Hepatocyte (in vitro differentiated cells): ENCODE data around the gene PRR12.

ENCODE experiments used
- EZH2 ChIP-seq: fragments of 200-600 bp; sonication (generic); IDR thresholded peaks from 2 replicates; pipeline ENCODE4 v1.6.1; 2016; ENCODE audit warnings: antibody characterized with exemption, mild to moderate bottlenecking, borderline replicate concordance
- TF ChIP-seq, protein P1 (sequence below): fragments of 200-600 bp; sonication (generic); IDR thresholded peaks from 2 replicates; pipeline ENCODE4 v1.5.1; 2016; ENCODE audit warnings: antibody characterized with exemption, mild to moderate bottlenecking; ENCODE audit not compliant: poor library complexity

GRCh38 chr19:49596954-49597702, 6.1 kb downstream of the PRR12 start:
- TF ChIP-seq EZH2, result no peak
- TF ChIP-seq, protein P1, sequence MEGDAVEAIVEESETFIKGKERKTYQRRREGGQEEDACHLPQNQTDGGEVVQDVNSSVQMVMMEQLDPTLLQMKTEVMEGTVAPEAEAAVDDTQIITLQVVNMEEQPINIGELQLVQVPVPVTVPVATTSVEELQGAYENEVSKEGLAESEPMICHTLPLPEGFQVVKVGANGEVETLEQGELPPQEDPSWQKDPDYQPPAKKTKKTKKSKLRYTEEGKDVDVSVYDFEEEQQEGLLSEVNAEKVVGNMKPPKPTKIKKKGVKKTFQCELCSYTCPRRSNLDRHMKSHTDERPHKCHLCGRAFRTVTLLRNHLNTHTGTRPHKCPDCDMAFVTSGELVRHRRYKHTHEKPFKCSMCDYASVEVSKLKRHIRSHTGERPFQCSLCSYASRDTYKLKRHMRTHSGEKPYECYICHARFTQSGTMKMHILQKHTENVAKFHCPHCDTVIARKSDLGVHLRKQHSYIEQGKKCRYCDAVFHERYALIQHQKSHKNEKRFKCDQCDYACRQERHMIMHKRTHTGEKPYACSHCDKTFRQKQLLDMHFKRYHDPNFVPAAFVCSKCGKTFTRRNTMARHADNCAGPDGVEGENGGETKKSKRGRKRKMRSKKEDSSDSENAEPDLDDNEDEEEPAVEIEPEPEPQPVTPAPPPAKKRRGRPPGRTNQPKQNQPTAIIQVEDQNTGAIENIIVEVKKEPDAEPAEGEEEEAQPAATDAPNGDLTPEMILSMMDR, result no peak
